HUDEP-2 (cell line): Measurements from ENCODE around the gene TSPAN15.
"Not testable (repeated sequence)": the region's sequence is repeated elsewhere in the genome, so short reads cannot be mapped to it uniquely, and the experiment has no call there.

Experiments
- DNase-seq, 76 experiments: peaks; one replicate each; lab custom pipeline; 2025; ENCODE audit not compliant: unreplicated experiment in 76 of 76; lab: John Stamatoyannopoulos, UW

Gene TSPAN15

DNA sequence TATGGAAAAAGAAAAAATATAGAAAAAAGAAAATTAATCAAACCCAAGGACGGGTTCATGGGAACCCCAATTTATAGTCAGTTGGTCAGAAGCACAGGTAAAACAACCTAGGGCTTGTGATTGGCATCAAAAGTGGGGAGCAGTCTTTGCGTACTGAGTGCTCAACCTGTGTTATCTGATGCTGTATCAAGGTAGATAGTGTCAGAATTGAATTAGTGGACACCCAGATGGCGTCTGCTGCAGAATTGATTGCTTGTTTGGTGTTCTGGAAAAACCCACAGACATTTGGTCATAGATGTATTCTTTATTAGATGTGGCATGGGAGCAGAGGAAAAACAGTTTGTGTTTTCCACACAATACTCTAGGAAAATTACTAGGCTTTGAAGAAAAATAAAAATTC is 82.4 kb downstream of the TSPAN15 start:
- no peak for DNase-seq

DNA sequence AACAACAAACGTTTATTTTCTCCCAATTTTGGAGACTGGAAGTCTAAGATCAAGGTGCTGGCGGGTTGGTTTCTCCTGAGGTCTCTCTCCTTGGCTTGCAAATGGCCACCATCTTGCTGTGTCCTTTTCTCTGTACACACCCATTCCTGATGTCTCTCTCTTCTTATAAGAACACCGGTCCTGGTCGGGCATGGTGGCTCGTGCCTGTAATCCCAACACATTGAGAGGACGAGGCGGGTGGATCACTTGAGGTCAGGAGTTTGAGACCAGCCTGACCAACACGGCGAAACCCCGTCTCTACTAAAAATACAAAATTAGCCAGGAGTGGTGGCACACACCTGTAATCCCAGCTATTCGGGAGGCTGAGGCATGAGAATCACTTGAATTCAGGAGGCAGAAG is 85.3 kb downstream of the TSPAN15 start:
- DNase-seq, result not testable (repeated sequence)

DNA sequence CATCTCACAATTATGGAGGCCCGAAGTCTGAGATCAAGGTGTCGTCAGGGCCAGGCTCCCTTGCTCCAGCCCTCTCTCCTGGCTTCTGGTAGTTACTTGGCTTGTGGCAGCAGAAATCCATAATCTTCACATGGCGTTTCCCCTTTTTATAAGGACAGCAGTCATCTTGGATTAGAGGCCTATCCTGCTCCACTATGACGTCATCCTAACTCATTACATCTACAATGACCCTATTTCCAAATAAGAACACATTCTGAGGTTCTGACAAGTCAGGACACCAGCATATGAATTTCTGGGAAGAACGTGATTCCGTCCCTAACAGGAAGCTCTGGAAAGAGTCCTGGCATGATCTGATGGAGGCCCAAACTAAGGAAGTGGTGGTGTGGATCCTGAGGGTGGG is 86.2 kb downstream of the TSPAN15 start:
- DNase-seq, result no peak

DNA sequence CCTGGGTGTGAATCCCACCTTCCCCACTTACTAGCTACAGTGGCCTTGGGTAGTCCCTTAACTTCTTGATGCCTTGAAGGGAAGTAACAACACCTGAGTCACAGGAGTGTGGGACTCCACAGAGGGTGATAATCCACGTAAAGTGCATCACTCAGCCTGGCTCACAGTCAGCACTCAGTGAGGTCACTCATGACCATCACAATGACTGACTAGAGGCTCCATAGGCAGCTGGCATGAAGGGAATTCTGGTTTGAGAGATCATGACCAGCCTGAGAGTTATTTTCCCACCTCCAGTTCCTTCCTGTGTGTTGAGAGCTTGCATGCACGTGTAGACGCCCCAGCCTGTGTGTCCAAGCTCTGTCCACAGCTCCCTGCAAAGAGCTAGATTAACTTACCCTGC is 87.2 kb downstream of the TSPAN15 start:
- no peak for DNase-seq

DNA sequence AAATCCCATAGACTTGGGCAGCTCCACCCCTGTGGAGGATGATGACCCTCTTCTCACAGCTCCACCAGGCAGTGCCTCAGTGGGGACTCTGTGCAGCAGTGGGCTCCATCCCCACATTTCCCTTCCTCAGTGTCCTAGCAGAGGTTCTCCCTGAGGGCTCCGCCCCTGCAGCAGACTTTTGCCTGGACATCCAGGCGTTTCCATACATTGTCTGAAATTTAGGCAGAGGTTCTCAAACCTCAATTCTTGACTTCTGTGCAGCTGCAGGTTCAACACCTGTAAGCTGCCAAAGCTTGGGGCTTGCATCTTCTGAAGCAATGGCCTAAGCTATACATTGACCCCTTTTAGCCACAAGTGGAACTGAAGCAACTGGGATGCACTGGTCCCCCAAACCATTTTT is 90.2 kb downstream of the TSPAN15 start:
- no peak for DNase-seq

DNA sequence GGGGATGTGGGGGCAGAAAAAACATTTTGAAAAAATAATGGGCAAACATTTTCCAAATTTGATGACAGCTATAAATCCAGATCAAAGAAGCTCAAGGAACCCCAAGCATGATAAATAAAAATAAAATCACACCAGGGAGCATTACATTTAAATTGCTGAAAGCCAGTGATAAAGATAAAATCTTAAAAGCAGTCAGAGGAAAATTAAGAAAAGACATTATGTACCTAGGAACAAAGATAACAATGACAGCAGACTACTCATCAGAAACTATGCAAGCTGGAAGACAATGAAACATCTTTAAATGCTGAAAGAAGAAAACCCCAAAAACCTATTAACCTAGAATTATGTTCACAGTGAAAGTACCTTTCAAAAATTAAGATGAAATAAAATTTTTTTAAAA is 98.7 kb downstream of the TSPAN15 start:
- DNase-seq, result no peak

DNA sequence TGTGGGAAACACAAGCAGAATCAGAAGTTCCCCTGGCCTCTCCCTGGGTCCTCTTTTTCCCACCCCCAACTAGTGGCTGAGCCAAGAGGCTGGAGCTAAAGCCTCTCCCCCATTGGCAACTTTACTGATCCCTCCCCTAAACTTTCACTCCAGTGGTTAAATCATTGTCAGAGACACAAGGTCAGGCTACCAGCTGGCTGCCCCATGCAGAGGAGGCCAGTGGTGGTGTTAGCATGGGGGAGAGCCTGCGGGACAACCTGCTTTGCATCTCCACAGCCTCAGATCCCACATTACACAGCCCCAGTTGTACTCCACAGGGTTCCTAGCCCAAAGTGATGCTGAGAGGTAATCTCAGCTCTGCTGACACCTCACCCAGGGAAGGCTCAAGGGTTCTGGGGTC is 101.0 kb downstream of the TSPAN15 start:
- no peak for DNase-seq

DNA sequence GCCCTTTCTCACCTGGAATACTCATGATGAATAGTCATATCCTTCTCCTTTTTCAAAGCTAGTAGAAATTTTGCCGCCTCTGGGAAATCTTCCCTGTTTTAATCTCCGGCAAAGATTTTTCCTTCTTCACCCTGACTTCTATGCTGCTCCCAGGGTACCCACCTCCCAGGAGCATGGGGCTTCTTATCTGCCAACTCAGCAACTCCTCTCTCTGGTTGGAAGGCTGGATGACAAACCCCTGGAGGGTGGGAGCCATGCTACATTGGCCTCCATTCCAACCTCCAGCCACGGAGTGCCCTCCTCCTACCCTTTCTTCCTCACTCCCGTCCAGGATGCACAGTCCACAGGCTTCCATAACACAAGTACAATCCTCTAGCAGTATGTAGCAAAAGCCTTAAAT is 102.1 kb downstream of the TSPAN15 start:
- DNase-seq, result no peak

DNA sequence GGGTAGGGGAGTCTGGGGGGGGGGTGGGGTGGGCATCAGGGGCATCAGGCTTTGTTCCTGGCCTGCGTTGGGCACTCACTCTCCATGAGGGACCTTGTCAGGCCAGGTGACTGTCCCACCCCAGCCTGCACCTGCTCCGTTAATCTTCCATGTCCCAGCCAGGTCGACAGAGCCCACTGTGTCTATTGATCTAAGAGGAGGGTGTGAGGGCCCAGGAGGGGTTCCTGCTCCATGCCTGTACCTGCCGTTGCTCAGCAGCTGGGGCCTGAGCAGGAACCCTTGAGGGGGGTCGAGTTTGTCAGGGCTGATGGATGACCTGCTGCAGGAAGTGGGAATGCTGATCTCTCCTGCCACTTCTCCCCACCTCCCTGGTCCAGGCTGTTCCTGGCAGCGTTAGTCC is 103.3 kb downstream of the TSPAN15 start:
- no peak for DNase-seq
